Osteoblast (primary cell): ENCODE data around the gene ABCC2. TPM values are rescaled to one million over a fixed set of nuclear protein-coding genes. Genes with fewer than 3 reads are reported as not detected.

Experiments used
- DNase-seq: peaks from one replicate; pipeline ENCODE4 v3.0.0; 2011; ENCODE audit warnings: low spot score, mixed read lengths; ENCODE audit not compliant: insufficient read length; ENCODE audit errors: missing footprints
- H2AFZ ChIP-seq: 2 replicates; pipeline ENCODE4 v1.6.0; 2011; ENCODE audit warnings: mild to moderate bottlenecking, low read length
- H3K27ac ChIP-seq: 2 replicates; pipeline ENCODE4 v1.5.1; 2011; ENCODE audit warnings: mild to moderate bottlenecking, low read depth, low read length, moderate library complexity
- H3K27me3 ChIP-seq: 2 replicates; pipeline ENCODE4 v1.6.0; 2012; ENCODE audit warnings: mild to moderate bottlenecking, control low read depth, inconsistent platforms, low read length, moderate library complexity; ENCODE audit not compliant: insufficient read depth
- H3K36me3 ChIP-seq: 2 replicates; pipeline ENCODE4 v1.5.1; 2011; ENCODE audit warnings: mild to moderate bottlenecking, low read length, control low read depth, moderate library complexity; ENCODE audit not compliant: insufficient read depth
- H3K4me1 ChIP-seq: 2 replicates; pipeline ENCODE4 v1.5.1; 2011; ENCODE audit warnings: mild to moderate bottlenecking, low read length, control low read depth, moderate library complexity; ENCODE audit not compliant: insufficient read depth
- H3K4me2 ChIP-seq: 2 replicates; pipeline ENCODE4 v1.6.0; 2011; ENCODE audit warnings: mild to moderate bottlenecking, low read length; ENCODE audit not compliant: insufficient read depth
- H3K4me3 ChIP-seq: fragments of 200-600 bp; sonication (generic); 3 replicates; pipeline ENCODE4 v1.5.1; 2012; ENCODE audit warnings: mild to moderate bottlenecking, low read length, inconsistent platforms; ENCODE audit not compliant: insufficient read depth
- H3K79me2 ChIP-seq: 2 replicates; pipeline ENCODE4 v1.6.0; 2012; ENCODE audit warnings: mild to moderate bottlenecking, low read length, control low read depth, inconsistent platforms; ENCODE audit not compliant: insufficient read depth
- H3K9me3 ChIP-seq: 2 replicates; pipeline ENCODE4 v1.5.1; 2011; ENCODE audit warnings: low read depth, low read length, control low read depth
- H4K20me1 ChIP-seq: 2 replicates; pipeline ENCODE4 v1.6.0; 2012; ENCODE audit warnings: mild to moderate bottlenecking, low read length, control low read depth; ENCODE audit not compliant: insufficient read depth
- CTCF ChIP-seq: IDR thresholded peaks from 2 replicates; pipeline ENCODE4 v1.5.1; 2011; ENCODE audit warnings: mild to moderate bottlenecking, low read depth, low read length, moderate library complexity; ENCODE audit errors: extremely low read depth
- total RNA-seq: library from RNA; depleted of rRNA; stranded (reverse); fragments of >200 nt; gene quantifications from 2 replicates; pipeline ENCODE4 v1.2.3, GENCODE V29; 2012

The ABCC2 gene
- total RNA-seq, 1 donor, result 1.8 TPM

- Histone ChIP-seq H2AFZ (no peak overlapping the region), H3K4me1 (no peaks in the 10 kb centered on the region), H3K27me3 (no peaks in the 10 kb centered on the region), H3K9me3 (no peaks in the 10 kb centered on the region), H3K4me2 (no peak overlapping the region), H3K79me2 (no peaks in the 10 kb centered on the region), H3K27ac (no peak overlapping the region), H3K36me3 (no peaks in the 10 kb centered on the region), H4K20me1 (no peaks in the 10 kb centered on the region), H3K4me3 (no peak overlapping the region)
- no peak for TF ChIP-seq CTCF
- DNase-seq, result no peak
These were observed 25.3 kb downstream of the ABCC2 start for GRCh38 chr10:99807786-99808185.

GRCh38 chr10:99808270-99808669 is 25.8 kb downstream of the ABCC2 start:
- no peaks in the 10 kb centered on the region for H3K79me2 ChIP-seq
- no peaks in the 10 kb centered on the region for H3K9me3 ChIP-seq
- no peak for DNase-seq
- no peak for TF ChIP-seq CTCF
- no peak overlapping the region for H3K4me2 ChIP-seq
- H4K20me1 ChIP-seq, result no peaks in the 10 kb centered on the region
- no peak overlapping the region for H2AFZ ChIP-seq
- H3K27ac ChIP-seq, result no peak overlapping the region
- no peaks in the 10 kb centered on the region for H3K27me3 ChIP-seq
- no peak overlapping the region for H3K4me3 ChIP-seq
- H3K4me1 ChIP-seq, result no peaks in the 10 kb centered on the region
- no peaks in the 10 kb centered on the region for H3K36me3 ChIP-seq

- no peak for DNase-seq
- H3K27ac ChIP-seq, result no peak overlapping the region
- no peaks in the 10 kb centered on the region for H3K27me3 ChIP-seq
- no peak overlapping the region for H3K4me3 ChIP-seq
- no peak overlapping the region for H3K4me2 ChIP-seq
- no peak for TF ChIP-seq CTCF
- H3K79me2 ChIP-seq, result no peaks in the 10 kb centered on the region
- H3K36me3 ChIP-seq, result no peaks in the 10 kb centered on the region
- no peak overlapping the region for H2AFZ ChIP-seq
- H3K9me3 ChIP-seq, result no peaks in the 10 kb centered on the region
- no peaks in the 10 kb centered on the region for H4K20me1 ChIP-seq
- no peaks in the 10 kb centered on the region for H3K4me1 ChIP-seq
These were observed 27.0 kb downstream of the ABCC2 start for GRCh38 chr10:99809481-99809880.

- no peak for DNase-seq
- H3K27me3 ChIP-seq, result no peaks in the 10 kb centered on the region
- H3K36me3 ChIP-seq, result no peaks in the 10 kb centered on the region
- no peak overlapping the region for H2AFZ ChIP-seq
- no peak overlapping the region for H3K27ac ChIP-seq
- H3K79me2 ChIP-seq, result no peaks in the 10 kb centered on the region
- H4K20me1 ChIP-seq, result no peaks in the 10 kb centered on the region
- H3K4me1 ChIP-seq, result no peaks in the 10 kb centered on the region
- no peak overlapping the region for H3K4me3 ChIP-seq
- TF ChIP-seq CTCF, result no peak
- H3K9me3 ChIP-seq, result no peaks in the 10 kb centered on the region
- H3K4me2 ChIP-seq, result no peak overlapping the region
These were observed 27.6 kb downstream of the ABCC2 start for GRCh38 chr10:99809931-99810615.
